CD4-positive, alpha-beta T cell treated with Interleukin-6 for 4 hours (primary cell): ENCODE data around the gene CACNG1.

Experiments
- DNase-seq: peaks from one replicate; pipeline ENCODE4 v3.0.0-alpha.2; 2020; ENCODE audit warnings: mixed read lengths

Gene CACNG1, protein sequence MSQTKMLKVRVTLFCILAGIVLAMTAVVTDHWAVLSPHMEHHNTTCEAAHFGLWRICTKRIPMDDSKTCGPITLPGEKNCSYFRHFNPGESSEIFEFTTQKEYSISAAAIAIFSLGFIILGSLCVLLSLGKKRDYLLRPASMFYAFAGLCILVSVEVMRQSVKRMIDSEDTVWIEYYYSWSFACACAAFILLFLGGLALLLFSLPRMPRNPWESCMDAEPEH

GRCh38 chr17:67044016-67044772, at the start of gene CACNG1:
TSS of gene CACNG1 (plus strand) at chr17:67044554. CDS start at chr17:67044661, 107 bp downstream.
- no peak for DNase-seq

DNA sequence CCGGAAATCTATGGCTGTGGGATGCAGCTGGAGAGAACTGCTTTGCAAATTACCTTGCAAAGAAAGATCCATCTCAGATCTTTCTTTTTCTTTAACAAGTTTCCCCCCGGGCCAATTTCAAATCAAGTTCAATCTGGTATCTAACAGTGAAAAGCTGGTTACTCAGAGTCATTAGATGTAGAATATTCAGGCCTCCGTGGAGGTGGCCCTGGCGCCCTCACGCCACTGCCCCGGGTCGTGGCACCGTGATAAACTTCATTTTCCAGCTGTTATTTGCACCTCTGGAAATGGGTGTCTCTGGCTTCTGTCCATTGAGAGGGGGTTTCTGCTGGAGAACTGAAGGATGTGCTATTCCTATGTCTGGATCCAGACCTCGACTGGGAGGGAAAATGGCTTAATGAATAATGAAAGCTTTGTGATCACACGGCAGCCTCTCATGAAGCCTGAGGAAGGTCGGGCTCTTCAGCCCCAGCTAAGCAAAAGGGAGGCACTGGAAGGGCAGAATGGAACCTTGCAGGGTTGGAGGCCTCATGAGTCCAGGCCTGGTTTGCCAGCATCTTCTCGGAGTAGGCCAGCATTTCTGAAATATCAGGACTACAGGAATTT, 49.3 kb upstream of the CACNG1 start:
- DNase-seq = no peak

DNA sequence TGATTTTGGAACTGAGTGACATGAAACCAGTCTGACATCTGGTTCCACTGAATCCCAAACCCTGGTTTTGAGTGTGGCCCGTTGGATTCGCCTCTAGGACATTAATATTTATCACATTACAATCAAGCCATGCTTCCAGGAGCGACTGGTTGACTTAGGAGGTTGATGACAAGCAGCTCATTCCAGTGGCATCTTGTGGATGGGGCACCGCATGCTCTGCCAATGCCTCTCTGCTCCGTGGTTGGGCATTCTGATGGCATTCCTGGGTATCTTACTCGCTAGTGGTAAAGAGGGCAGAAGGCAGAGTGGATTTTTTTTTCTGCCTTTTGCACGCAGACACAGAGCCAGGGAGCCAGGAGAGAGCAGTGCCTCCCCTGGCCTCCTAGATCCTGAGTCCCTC, 48.4 kb upstream of the CACNG1 start:
- no peak for DNase-seq

- no peak for DNase-seq
Measured at GRCh38 chr17:66996926-66997325, 47.4 kb upstream of the CACNG1 start.

GRCh38 chr17:67003231-67003630, 41.1 kb upstream of the CACNG1 start:
- DNase-seq = no peak

DNA sequence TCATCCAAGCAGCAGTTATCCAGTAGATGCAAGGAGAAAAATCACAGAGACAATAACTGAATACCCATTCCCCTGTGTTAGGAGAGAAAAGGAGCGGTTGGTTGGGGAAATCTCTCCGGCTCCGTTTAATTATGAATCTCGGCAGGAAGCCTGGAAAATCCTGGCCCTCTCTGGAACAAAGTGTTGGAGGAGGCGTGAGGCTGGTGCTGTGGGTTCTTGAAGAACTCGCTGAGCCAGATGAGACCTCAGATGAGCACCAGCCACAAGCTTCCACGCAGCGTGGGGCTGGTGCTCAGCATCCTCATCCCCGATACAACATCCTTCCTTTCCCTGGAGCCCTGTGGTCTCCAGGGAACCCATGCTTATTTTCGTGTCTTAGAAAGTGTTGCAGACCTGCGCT, 40.2 kb upstream of the CACNG1 start:
- no peak for DNase-seq

DNA sequence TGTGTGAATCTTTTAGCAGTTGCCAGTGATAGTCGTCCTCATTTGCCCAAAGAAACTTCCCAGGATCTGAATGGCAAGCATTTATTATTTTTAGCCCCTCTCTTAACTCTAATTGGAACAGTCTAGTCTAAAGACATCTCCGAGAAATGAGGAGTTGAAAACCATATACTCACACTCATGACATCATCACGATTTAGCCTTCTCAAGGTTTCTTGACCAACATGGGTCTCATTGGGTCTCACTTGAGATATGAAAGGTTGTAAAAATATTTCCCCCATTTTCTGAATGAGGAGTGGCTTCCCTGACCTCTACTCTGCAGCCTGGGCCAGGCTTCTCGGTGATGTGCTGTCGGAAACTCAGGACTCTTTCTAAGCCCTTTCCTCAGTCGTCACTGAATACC, 37.1 kb upstream of the CACNG1 start:
- no peak for DNase-seq

DNA sequence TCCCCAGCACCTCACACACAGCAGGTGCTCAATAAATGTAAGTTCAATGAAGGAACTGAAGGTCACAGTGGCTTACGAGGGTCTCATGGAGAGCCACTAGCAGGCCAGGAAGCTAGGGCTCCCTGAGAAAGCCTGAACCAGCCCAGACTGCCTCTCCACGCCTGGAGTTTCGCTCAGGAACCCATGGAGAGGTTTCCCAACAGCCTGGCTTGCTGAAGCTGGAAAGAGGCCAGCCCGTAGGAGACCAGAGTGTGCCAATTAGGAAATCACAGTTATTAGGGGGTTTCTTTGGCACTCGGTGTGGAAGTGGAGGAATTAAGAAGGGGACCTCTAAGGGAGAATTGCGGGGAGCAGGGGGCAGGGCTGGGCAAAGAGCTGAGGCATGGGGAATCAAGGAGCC, 36.3 kb upstream of the CACNG1 start:
- no peak for DNase-seq

DNA sequence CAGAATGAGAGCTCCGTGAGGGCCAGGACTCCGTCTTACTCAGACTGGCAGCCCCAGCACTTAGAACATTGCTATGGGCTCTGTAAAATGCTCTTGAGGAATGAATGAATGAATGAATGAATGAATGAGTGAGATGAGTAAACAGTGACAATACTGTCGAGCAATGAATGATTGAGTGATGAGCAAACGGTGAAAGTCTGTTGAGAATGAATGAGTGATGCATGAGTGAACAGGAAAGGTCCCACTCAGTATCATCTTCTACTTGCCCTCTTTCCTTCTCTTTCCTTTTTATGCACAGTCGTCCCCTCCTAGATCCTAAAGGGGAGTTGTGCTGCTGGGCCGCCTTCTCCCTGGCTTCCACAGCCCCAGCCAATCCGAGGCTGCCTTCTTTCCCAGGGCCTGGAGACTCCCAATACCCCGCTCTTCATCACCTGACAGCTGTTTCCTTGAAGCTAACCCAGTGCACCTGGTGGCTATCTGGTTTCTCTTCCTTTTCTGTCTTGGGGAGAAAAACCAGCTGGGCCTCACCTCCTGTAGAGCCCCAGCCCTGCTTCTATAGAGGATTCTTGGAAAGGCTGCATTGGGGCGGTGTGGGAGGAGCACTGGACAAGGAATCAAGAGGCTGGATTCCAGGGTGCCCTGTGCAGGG, 32.7 kb upstream of the CACNG1 start:
- DNase-seq = no peak

GRCh38 chr17:67013891-67014290, 30.5 kb upstream of the CACNG1 start:
- DNase-seq = no peak

- DNase-seq = no peak
Measured at GRCh38 chr17:67015001-67015400, 29.4 kb upstream of the CACNG1 start.

- no peak for DNase-seq
Measured at GRCh38 chr17:67016039-67016762, 28.2 kb upstream of the CACNG1 start.

DNA sequence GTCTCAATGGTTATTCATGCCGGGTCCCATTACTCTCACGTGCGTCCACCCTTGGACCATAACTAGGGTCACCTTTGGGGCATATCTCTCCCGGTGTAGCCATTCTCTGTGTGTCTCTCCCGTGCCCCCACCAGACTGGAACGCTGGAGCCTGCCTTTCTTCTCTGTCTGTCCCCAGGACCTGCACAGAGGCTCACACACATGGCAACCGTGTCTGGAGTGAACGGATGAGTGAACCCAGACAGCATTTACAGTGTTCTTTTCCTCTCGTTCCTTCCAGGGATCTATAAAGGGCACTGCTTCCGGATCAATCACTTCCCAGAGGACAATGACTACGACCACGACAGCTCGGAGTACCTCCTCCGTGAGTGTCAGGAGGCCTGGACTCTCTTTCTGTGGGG, 26.4 kb upstream of the CACNG1 start:
- no peak for DNase-seq

DNA sequence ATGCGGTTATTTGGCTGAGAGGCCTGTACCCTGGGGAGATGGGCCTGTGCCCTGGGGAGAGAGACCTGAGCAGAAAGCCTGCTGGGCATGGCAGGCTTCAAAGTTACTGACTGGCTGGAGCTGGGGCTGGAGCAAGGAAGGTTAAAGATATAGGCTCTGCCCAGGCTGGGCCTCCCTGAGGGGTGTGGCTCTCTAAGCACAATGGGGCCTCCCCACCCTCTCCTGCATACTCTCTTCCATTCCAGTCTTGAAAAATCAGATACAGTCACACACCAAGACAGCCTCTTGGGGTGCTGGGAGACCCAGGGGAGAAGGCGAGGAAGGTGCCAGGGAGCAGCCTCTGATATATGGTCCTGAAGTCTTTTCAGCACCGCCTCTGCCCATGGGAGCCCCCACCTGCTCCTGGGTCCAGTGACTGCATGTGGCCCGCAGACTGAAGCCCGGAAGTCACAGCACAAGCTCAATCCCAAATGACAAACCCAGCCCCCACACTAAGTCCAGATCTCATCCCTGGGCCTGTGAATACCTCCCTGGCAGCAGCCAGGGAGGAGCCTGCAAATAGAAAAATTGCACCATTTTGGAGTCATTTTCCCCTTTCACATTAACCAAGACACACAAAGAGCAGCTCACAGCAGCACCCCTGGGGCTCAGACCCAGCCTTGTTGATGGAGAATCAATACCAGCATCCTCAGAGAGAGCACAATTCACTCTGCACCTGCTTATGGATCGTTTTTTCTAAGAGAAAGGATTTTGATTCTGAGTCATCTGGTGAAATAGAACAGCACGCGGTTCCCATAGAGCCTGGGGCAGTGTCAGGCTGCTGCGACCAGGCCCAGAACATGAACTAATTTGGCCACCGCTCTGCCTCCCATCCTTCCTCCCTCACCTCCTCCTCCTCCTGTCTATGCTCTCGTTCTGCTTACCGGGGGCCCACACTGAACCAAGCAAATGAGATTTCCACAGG, 25.6 kb upstream of the CACNG1 start:
- DNase-seq = no peak

DNA sequence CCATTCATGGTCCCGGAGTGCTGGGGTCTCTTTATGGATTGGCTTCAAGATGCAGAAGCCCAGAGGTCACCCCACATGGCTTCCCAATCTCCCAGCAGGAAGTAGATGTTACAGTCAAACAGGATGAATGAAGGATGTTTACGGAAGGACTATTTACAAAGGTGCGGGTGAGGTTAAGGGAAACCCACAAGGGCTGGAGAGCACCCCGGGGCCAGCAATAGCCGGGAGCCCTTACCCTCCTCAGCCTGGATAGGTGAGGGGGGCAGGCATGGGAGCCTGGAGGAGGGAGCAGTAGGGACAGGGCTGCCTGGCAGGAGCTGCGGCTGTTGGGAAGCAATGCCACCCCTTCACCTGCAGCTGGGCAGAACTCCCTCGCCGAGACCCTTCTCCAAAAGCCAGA, 24.5 kb upstream of the CACNG1 start:
- DNase-seq = no peak

DNA sequence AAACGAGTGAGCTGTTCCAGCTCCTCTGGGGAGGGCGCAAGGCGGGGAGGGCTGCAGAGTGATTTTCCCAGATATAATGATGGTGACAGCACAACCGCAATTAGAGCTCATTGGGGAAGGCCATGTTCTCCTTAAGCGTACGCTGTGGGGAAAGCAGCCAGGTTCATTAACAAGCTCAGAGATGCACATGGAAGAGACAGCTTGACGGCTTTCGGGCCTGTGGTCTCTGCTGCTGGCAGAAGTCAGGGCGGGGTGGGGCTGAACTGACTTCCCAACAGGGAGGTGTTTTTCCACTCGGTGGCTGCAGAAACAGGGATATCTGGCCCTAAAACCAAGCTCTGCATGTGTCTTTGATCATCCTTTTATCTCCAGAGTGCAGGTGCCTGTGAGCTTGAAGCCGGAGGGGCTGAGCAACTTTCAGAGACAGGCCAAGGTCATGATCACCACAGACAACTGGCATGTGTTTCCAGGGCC, 24.0 kb upstream of the CACNG1 start:
- DNase-seq = no peak

DNA sequence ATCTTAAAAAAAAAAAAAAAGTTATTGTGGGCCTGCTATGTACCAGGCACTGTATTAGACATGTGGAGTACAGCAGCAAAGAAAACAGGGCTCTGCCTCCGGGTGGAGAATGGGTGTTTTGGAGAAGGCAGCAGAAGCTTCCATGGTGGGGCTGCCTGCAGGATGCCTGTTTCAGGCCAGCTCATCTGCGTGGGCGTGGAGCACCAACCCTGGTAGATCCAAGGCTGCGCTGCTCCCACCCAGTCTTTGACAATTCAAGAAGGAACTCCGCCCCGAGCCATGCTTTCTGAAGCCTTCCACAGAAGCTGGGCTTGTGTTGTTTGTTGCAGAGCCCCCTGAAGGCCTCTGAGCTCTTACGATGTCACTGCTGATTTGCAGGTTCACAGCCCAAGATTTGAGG, 23.2 kb upstream of the CACNG1 start:
- DNase-seq = no peak

GRCh38 chr17:67021743-67022450, 22.5 kb upstream of the CACNG1 start:
- DNase-seq = no peak

DNA sequence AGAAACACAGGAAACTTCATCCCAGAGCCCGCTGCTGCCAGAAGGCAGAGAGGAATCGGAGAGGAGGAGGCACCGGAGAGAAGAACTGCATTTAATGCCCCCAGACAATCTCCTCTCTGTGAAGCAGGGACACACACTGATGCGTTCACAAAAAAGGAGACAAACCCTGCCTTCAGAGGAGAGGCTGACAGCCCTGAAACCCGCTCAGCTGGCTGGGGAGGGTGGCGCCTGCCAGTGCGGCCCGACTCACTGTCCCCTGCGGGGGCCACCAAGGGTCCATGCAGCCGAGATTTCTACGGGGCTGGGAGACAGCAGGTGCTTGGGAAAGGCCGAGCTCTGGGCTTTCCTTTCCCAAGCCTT, 21.9 kb upstream of the CACNG1 start:
- no peak for DNase-seq

GRCh38 chr17:67024736-67025135, 19.6 kb upstream of the CACNG1 start:
- no peak for DNase-seq

DNA sequence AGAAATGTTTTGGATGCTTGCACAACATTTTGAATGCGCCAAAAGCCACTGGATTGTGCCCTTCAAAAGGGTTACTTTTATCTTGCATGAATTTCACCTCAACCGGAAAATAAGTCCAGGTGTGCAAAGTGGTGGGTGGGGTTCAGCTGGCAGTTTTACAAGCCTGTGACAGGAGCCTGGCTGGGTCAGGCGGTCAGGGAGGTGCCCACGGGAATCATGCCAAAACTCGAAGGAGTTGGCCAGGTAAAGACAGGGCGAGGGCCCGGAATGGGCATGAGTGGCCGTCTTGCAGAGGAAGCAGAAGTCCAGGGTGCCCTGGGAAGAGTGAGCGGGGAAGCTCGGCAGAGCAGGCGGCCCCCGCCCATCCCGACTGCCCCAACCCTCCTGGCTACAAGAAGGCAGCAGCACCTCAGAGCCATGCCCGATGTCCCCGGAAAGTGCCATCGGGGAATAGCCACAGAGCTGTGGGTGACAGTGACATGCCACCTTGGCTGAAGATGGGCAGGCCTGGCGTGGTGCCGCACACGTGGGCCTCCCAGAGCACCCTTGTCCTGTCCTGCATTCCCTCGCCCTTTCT, 19.1 kb upstream of the CACNG1 start:
- DNase-seq = no peak
